CD4-positive, alpha-beta T cell treated with Interferon alpha-2 for 1 hour (primary cell): Measurements from ENCODE around the gene EPB41L2.

Experiments
- DNase-seq, 2 donors: peaks; one replicate each; pipeline ENCODE4 v3.0.0-alpha.2; 2020 to 2022

Gene EPB41L2

DNA sequence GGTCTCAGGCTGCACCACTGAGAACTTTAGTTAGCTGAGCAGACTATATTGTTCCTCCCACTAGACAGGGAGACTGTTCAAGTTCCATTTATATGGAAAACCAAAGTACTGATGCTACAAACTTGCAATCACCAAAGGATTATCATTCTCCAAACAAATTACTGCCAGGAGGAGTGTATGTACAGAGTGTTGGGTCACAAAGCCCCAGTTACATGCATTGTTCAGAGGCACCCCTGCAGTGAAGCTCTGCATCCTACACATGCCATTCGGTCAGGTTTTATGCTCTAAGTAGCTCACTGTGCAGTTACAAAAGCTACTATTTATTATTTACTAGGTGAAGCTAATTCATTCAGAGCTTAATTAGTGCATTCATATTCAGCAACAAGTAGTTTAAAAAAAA, 160.0 kb downstream of the EPB41L2 start:
- no peak for DNase-seq

DNA sequence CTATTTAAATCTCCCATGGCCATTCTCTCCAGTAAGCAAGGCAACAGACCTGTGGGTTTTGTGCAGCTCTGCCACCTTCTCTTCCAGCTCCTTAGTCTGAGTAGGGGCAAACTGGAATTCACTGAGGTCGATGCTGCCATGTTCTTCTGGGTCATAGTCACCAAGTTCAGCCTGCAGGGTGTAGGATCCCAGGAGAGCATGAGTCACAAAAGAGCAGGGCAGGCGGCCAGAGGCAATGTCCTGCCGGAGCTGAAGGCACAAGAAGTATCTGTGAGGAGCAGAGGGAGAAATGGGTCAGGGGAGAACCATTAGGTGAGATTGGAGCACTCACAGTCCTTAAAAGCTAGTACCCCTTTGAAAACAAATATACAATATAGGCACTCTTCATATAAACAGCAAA, 162.1 kb downstream of the EPB41L2 start:
- no peak for DNase-seq

DNA sequence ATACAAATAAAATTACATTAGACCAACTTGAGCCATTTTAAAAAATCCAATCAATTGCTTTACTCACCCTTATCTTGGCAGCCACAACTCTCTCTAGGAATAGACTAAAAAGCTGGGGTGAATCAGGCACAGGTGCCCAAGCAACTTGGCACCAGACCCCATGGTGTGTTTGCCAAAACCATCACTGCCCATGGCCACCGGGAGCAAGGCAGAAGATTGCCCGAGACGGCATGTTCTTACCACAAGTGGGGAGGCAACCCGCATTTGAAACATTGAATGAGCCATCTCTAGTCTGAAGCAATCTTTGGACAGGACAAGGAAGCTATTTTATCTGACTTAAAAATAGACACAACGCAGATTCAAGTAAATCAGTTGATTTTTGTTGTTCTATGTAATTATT, 166.8 kb downstream of the EPB41L2 start:
- DNase-seq = no peak

DNA sequence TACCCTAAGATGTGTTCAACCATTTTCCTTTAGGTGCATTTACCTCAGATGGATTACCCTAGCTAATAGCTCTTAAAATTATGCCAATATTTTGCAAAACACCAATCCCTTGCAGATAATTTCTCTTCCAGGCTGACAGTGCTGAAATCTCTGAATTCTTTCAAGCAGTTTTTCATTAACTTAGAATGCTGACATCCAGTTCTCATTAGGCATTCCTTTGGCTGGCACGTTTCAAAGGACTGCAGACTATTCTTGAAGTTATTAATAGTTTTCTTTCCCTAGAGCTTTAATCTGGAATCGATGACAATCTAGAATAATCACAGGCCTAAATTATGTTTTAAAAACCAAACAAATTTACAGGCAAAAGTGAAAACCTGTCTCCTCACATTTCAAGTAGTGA, 167.5 kb downstream of the EPB41L2 start:
- DNase-seq = no peak

DNA sequence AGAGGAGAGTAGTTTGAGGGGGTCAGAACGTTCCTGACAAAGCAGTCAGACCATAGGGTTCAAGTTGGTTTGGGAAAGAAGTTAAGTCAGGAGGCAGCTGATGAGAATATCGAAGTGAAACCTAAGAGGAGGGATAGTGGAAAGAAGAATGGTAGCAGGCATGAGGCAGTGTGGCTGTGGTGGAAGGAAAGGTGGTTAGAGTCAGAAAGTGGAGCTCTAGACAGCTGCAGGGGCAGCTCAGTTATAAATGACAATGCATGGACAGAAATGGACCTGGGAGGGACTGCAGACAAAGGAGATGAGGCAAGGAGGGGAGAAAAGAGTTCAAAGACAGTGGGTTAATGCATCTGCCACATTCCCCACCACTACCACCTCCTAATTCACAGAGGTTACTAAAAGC, 169.3 kb downstream of the EPB41L2 start:
- DNase-seq = no peak

DNA sequence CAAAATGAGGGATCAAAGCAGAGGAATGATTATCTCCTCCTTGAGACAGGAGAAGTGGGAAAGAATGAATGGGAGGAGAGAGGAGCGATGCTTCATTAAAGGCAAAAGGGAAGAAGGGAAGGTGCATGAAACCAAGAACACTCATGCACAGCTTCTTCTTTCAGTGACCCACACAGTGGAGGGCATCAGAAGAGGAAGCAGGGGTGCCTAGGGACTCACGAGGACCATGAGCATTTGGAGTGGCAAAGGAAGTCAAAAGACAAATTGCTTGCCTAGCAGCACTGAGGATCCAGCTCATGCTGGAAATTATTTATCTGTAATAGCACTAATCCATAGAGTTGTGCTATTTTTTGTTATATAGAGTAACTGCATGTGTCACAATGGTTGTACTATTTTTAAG, 169.8 kb downstream of the EPB41L2 start:
- DNase-seq = no peak

DNA sequence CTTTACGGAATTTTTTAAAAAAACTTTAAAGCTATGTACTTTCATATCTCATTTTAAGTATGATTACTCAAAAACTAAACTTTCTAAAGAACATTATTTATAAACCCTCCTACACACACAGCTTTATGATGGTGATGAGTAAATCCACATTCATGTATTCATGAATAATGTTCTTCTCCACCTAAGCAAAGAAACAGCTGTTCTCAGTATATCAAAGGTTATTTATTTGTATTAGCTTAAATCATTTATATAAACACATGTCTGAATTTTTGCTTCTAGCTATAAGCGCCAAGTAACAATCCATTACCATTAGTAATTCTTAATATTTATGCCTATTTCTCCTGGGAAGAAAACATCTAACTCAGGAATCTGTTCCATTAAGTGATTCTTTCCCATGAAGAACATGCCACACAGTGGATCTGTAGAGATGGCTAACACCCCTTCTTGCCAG, 172.5 kb downstream of the EPB41L2 start:
- DNase-seq = no peak

DNA sequence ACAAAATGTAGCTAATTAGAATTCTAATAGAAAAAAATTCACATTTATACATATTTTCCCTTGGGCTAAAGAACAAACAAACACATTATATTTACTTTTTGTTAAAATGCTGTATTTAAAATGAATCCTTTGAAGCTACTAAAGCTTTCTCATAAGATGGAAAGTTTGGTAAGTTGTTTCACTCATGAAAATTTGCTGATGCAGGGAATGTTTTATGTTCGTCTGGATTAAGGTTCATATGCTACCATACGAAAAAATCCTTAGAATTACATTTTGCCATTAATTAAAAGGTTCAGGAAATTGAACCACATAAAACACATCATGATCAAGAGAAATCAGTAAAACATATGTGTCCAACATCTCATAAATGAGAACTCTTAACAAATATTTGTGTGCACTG, 173.6 kb downstream of the EPB41L2 start:
- DNase-seq = no peak

DNA sequence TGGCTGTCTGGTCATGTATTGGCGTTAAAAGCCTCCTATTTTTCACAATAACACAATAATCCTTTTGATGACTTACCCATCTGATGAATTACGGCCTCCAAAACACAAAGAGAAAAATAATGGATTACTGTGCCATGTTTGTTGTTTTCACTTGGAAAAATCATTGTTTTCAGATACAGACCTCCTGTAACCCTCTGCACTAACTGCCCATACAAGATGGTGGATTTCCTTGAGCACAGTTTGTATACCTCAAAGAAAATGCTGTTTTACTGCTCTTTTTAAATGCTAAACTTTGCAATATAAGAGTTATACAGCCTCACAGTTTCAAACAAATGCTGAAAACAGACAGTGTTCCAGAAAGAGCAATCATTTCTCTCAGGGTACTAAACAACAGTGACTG, 174.8 kb downstream of the EPB41L2 start:
- no peak for DNase-seq

DNA sequence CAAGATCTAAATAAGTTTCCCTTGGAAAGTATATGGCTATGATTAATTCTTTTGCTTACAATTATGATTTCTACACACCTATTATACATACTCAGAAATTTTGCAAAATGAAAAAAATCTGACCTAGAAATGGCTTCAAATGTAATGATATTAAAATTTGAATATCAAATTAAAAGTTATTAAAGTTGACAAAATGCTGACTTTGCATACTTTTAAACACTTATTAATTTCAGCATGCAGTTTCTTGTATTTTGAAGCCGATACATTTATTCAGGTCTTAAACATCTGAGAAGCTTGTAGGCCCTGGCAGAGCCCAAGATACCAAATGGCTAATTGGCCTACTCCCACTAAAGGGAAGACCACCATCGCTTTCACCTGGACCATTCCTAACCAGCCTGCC, 176.1 kb downstream of the EPB41L2 start:
- DNase-seq = no peak

DNA sequence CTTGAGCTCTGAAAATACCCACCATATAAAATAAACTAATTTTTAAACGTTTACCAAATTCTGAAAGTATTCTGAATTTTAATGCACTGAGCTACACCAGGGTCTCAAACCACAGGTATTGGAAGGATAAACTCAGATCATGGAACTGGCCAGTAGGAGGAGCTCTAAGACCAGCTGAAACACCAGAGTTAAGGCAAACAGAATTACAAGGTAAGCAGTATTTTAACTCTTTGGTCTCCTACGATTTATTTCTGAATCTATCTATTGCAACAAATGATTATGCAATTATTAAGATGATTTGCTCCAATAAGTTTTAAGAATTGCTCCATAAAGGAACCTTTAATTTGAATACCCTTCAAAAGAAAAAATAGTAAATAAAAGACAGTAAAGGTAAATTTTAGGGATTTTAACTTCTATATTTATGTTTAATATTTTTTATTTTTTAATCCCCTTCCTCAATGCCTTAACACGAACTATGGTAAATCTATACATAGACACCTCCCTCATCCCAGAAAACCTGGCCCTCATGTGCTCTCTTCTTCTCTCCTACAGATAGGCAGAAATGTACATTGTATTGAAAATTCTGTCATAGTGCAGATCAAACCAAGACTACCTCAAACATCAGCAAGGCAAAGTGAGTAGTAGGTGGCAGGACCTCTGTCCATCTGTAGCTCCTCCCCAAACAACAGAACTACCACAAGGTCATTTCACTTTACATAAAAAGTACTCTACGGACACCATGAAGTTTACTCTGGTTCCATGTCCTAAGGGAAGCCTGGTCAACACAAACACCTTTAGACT, 177.5 kb downstream of the EPB41L2 start:
- peak; percentile 73 to 84 for DNase-seq

DNA sequence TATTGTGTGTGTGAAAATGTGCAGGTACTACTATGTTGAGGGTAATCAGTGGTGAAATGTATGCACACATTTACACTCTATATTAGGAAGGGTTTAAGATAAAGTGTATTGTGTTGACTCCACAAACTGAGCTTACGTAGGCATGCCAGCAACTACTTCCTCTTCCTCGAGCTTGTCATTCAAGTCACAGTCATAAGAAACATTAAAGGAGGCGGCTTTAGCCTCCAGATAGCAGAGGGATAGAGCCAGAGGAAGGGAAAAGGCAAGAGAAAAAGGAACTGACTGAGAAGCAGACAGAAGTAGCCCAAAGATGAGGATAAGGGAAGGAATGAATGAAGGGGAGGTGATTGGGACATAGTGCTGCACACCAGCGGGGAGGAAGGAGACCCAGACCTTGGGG, 180.7 kb downstream of the EPB41L2 start:
- no peak for DNase-seq

DNA sequence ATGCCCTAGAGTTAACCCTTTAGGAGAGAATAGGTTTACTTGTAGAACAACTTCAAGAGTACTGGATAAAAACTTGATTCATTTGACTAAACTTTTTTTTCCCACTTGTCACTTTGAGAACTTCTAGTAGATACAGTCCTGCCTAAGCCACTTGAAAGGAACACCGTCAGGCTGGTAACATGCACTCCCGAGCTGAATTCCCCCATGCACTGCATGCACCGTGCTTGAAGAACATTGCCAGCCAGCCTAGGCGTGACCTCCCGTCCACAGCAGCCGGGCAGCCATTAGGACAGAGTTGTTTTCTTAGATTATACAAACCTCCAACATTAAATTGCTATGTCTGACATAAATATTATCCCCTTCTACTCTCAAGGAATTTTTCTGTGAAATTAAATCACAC, 183.2 kb downstream of the EPB41L2 start:
- no peak for DNase-seq

DNA sequence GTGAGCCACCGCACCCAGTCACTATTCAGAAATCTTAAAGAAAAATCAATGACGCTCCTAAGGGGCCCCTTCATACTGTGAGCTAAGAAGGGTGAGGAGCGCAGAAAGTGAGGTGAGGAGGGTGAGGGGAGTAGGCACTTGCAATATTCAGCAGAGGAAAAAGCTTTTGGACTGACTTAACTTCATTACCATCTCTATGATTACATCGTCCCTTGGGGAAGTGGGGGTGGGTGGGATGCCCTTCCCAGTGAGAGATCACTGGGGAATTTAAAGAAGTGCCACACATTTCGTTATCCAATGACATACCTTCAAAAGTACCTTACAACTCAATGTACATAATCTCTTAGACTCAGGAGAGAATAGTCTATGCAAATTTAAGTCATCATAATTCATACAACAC, 189.3 kb downstream of the EPB41L2 start:
- DNase-seq = no peak

DNA sequence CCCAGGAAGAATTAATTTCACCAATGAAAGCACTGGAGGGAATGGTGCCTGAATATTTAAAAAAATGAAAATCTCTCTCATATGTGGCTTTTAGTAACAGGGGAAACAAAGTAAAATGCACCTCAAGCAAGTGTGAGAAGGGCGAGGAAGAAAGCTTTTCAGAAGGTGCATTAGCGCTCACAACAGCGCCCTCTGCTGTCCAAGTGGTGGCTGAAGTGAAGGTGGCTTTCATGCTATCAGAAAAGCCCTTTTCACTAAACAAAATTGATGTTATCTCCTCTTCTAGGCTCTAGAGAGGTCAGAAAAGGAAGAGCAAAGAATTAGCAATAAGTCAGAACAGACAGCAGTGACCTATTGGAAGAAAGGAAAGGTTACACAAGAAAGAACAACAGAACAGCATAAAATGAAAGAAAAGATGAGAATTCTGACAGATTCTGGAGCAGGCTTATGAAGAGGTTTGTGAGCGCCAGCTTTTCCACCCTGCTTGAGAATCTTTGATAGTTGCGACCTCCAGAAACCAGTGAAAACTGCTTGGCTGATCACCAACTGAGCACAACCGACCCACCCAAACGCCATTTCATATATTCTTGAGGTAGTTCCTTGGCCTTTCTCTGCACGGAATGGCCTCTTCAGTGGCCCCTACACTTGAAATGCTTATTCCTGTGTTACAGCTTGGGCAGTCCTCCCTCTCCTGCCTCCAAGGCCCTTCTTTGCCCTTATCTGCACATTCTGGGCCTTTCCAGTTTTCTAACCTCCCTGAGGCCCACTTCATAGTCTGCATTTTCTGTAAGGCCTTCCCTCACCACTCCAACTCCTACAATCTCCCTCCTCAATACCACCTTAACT, 190.6 kb downstream of the EPB41L2 start:
- peak; percentile 44 to 68 for DNase-seq

DNA sequence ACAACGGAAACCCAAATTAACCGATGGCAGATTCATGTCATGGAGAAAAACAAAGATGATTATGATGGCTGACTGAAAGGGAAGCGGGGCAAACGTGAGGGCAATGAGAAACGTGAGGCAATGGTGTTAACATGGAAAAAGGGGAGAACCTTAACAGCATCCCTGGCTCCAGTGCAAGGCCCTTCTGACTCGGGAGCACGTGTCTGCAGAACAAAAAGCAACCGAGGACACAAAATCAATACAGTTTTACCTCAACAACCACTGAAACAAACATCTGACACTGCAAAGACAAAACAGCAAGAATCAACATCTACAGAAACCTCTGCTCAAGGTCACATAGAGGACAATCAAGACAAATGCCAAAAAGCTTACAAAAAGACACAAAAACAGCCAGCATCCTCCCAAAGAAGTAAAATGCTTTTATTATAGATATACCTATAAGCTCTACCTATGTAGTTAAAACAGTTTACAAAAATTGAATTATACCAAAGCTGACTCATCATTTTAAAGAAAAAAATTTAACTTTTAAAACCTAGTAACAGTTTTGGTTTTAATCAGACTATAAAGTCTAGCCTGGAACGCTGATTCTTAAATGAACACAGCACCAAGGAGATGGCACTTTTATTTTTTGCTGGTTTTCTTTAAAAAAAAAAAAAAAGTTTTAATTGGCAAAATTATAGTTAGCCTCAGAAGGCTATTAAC, 192.7 kb downstream of the EPB41L2 start:
- DNase-seq = no peak

DNA sequence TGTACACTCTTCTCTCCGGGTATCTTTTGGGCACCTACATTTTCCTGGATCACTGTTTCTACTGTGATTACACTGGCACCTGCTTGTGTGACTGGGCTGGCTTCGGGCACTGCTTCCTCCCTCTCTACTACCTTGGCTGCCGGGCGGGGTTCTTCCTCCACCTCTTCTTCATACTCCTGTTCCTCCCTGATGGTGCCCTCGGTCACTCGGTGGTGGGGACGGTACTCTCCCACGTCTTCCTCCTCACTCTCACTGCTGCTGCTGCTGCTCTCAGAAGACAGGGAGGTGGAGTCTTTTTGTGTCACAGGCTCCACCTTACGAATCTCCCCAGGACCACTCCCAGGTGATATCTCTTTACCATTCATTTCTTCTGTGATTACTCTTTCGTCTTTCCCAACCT, 193.4 kb downstream of the EPB41L2 start:
- DNase-seq = no peak

DNA sequence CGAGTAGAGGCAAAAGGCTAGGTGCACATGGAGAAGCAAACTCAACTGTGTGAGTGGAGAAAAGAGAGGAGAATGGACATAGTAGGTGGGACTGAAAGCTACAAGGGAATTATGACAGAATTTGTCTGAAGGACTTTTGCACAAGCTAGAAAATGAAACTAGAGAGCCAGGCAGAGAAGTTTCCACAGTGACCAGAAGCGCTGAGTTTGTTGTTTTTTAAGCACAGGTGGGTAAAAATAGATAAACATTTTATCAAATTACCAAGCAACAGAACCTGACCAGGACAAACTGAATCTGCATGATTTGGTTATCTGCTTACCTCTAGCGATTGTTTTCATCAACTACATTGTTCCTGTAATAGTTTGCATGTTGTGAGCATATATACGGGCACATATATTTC, 197.3 kb downstream of the EPB41L2 start:
- DNase-seq = no peak

DNA sequence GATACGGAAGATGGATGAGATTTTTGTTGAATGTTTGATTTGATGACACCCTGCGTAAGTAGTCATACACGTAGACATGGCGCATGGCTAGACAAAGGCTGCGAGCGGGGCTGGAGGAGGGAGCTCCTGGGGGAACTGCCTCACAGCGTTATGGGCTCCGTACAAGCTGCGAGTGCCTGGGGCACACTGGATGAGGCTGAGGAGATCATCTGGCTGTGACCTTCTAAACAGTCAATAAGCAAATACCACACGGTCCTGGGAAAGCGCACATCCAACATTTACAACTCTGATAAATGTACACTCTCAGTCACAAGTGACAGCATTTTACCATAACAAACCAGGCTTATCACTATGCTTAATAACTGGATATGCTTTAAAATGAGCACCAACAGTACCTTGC, 198.7 kb downstream of the EPB41L2 start:
- DNase-seq = no peak

DNA sequence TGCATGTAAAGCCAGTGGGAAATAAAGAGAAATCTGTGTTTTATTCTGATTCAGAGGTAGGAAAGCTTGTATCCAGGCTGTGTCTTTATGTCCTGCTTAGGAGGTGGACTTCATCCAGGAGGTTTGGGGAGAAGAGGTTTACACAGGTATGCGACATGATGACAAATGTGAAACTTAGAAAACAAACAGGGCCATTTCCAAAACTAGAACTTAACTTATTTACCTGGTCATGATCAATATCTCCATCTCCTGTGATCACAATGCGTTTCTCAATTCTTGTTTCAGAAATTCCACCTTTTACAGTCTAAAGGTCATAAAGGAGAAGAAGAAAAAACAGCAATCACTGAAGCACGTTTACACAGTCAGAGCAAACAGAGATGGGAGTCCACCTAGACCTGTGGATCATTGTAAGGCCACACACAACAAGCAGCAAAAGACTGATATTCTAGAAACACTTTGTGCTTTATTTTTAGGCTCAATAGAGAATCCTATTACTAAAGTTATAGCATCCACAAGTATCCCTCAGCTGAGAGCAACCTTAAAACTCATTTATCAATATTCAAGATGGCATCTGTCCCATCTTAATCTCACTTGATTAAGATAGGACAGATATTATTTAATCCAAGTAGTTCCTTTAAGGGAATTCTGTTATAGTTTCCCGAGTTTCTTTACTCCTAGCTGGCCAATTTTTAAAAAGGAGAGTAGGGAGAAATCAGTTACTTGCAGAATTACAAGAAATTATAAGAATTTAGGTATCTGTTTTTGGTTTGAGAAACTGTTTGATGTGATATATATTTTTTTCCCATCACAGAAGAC, 199.4 kb downstream of the EPB41L2 start:
- no peak for DNase-seq

DNA sequence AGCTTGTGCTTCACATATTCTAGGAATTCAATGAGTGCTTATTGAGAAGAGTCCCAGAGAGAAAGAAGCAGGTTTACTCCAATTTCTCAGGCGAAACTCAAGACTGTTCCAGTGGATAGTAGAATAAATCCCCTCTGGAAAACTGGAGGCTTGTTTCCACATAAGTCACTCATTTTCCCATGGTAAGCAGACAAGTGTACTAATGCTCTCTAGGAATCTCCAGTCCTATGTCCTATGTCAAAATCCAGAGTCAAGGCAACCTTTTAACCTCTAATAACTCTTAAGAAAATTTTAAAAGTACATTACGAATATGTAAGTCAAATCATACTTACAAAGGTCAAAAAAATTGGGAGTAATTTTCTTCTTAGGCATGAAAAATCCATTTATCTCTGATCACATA, 200.7 kb downstream of the EPB41L2 start:
- DNase-seq = no peak

DNA sequence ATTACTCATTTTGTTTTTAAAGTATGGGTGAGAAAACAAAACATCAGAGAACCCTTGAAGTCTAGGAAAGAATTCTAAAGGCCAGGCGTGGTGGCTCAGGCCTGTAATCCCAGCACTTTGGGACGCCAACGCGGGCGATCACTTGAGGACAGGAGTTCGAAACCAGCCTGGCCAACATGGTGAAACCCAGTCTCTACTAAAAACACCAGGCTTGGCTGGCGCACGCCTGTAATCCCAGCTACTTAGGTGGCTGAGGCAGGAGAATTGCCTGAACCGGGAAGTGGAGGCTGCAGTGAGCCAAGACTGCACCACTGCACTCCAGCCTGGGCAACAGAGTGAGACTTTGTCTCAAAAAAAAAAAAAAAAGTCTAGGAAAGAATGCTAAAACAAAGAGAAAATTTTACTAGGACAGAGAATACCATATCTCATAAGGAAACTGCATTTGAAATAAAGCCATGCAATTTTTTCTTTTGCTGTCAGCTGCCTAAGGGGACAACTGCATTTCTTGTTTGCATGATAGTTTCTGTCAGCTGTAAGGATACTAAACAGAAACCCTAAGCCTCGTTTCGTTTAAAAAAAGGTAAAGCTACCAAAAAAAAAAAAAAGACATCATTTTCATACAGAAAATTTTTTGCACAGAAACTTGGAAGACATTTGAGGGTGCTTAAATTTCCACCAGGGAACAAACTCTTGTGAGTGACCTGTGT, 203.7 kb downstream of the EPB41L2 start:
- DNase-seq = no peak
